ENCODE data around the gene MAML2. TPM values are rescaled to one million over a fixed set of nuclear protein-coding genes. Genes with fewer than 3 reads are reported as not detected.

MAML2 gene
- total RNA-seq, 1 experiment from 2014 or later, result 22.7 TPM

DNA sequence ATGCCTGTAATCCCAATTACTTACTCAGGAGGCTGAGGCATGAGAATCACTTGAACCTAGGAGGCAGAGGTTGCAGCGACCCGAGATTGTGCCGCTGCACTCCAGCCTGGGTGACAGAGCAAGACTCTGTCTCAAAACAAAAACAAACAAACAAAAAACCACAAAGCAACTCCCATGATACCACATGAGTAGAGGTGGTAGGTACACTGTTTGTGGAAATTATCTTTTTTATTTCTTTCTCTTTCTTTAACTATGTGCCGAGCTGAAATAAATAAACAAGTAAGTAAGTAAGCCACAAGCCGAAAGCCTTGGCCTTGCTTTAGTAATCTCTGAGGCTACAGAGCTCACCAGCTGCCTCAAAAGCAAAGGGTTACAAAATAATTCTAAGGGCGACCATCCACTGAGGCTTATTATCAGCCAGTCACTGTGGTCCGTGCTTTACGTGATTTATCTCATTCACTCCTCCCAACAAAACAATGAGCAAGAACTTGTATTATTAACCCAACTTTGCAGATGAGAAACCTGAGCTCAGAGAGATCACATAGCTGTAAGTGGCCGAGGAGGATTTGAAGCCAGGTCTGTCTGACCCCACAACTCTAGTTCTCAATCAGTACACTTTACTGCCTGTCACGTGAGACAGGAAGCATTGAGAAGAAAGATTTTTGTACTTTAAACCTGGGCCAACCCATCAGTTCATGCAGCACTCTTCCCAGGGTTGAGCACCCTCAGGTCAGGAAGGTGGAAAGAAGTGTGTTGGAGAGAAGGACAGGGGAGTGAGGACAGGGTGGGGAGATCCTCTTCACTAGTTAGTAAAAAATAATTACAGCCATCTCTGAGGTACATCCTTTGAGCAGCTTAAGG lies 349.3 kb downstream of the MAML2 start:
- no peak for DNase-seq
- intact Hi-C loops (cut with micrococcal nuclease; ENCODE audit: unreplicated experiment), result no loop called here
- CTCF ChIA-PET, result no interaction called here
- BruUV-seq (replicated peaks), result no TSS peak
- Mint-ChIP-seq H3K4me3 (ENCODE audit: low read depth, unreplicated experiment) (no peak overlapping the region), H3K27ac (ENCODE audit: unreplicated experiment) (peak overlapping the region; percentile 5), H3K36me3 (ENCODE audit: insufficient read depth, unreplicated experiment) (peaks cover 10% of the 10 kb centered on the region), H3K27me3 (ENCODE audit: unreplicated experiment) (no peaks in the 10 kb centered on the region), H3K9me3 (ENCODE audit: low read depth, unreplicated experiment) (no peaks in the 10 kb centered on the region), H3K4me1 (ENCODE audit: low read depth, unreplicated experiment) (peaks cover 34% of the 10 kb centered on the region)
- TF ChIP-seq, protein P1, sequence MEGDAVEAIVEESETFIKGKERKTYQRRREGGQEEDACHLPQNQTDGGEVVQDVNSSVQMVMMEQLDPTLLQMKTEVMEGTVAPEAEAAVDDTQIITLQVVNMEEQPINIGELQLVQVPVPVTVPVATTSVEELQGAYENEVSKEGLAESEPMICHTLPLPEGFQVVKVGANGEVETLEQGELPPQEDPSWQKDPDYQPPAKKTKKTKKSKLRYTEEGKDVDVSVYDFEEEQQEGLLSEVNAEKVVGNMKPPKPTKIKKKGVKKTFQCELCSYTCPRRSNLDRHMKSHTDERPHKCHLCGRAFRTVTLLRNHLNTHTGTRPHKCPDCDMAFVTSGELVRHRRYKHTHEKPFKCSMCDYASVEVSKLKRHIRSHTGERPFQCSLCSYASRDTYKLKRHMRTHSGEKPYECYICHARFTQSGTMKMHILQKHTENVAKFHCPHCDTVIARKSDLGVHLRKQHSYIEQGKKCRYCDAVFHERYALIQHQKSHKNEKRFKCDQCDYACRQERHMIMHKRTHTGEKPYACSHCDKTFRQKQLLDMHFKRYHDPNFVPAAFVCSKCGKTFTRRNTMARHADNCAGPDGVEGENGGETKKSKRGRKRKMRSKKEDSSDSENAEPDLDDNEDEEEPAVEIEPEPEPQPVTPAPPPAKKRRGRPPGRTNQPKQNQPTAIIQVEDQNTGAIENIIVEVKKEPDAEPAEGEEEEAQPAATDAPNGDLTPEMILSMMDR (IDR thresholded peaks at IDR 0.05; ENCODE audit: unreplicated experiment), result no peak

DNA sequence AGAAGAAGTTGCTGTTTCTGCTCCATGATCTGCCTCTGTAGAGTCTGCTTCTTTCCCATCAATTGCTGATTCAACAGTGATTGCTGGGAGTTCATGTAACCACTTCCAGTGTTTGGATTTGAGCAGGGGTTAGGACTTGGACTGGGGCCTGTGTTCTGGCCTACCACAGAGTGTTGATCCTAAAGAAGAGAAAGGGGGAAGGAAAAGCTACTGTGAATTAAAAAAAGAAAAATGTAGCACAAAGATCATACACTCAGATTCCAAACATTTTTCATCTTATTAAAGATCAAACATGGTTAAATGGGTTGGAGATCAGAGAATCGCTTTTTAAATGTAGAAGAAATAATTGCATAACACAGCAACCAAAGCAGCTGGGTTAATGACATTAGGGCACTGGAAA lies 351.4 kb downstream of the MAML2 start:
- Mint-ChIP-seq H3K27ac (ENCODE audit: unreplicated experiment) (peak overlapping the region; percentile 89), H3K4me3 (ENCODE audit: low read depth, unreplicated experiment) (peak overlapping the region; percentile 26), H3K27me3 (ENCODE audit: unreplicated experiment) (no peaks in the 10 kb centered on the region), H3K36me3 (ENCODE audit: insufficient read depth, unreplicated experiment) (peaks cover 14% of the 10 kb centered on the region), H3K9me3 (ENCODE audit: low read depth, unreplicated experiment) (no peaks in the 10 kb centered on the region), H3K4me1 (ENCODE audit: low read depth, unreplicated experiment) (peaks cover 34% of the 10 kb centered on the region)
- intact Hi-C loops (cut with micrococcal nuclease; ENCODE audit: unreplicated experiment), result loop anchor here (2.0 kb wide), 1 partner anchor 15 kb away; no protein-coding TSS in a partner anchor
- CTCF ChIA-PET, result no interaction called here
- BruUV-seq (replicated peaks), result no TSS peak
- DNase-seq, result no peak
- TF ChIP-seq, protein P1 (IDR thresholded peaks at IDR 0.05; ENCODE audit: unreplicated experiment), result no peak

DNA sequence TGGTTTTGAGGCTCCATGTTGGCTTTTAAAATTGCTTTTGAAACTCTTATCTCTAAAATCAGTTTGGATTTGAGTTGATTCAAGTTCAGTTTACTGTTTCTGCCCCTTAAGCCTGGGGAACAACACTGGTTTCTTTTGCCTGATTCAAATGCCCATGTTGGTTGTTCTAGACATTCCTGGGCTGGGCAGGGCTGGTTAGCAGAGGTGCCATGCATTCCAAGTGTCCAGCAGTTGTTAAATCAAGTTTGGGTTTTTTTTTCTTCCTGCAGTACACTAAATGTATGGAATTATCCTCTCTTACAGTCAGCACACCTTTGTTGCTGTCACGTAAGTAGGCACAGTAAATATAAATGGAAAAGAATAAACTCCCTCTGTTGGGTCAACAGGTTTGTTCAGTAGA lies 351.9 kb downstream of the MAML2 start:
- CTCF ChIA-PET, result no interaction called here
- intact Hi-C loops (cut with micrococcal nuclease; ENCODE audit: unreplicated experiment), result loop anchor here (2.0 kb wide), 1 partner anchor 14 kb away; no protein-coding TSS in a partner anchor
- Mint-ChIP-seq H3K9me3 (ENCODE audit: low read depth, unreplicated experiment) (no peaks in the 10 kb centered on the region), H3K4me1 (ENCODE audit: low read depth, unreplicated experiment) (peaks cover 34% of the 10 kb centered on the region), H3K27ac (ENCODE audit: unreplicated experiment) (peak overlapping the region; percentile 89), H3K27me3 (ENCODE audit: unreplicated experiment) (no peaks in the 10 kb centered on the region), H3K4me3 (ENCODE audit: low read depth, unreplicated experiment) (peak overlapping the region; percentile 26), H3K36me3 (ENCODE audit: insufficient read depth, unreplicated experiment) (peaks cover 14% of the 10 kb centered on the region)
- BruUV-seq (replicated peaks), result no TSS peak
- TF ChIP-seq, protein P1 (IDR thresholded peaks at IDR 0.05; ENCODE audit: unreplicated experiment), result no peak
- peak; percentile 54 for DNase-seq

DNA sequence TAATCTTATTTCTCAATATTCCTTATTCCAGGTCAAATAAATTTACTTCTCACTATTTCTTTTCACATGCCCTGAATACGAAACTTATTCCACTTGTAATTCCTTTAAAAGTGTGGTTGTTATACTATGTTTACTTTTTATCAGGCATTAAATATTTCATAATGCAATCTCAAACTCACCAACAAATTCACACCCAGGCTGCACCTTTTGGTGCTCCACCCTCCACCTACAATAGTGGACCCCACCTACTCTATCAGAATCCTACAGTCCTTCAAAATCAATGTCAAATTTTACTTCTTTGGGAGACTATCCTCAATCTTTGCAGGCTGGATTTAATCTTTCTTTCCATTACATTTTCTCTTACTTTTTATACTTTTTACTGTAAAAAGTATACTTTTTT lies 353.2 kb downstream of the MAML2 start:
- intact Hi-C loops (cut with micrococcal nuclease; ENCODE audit: unreplicated experiment), result loop anchor here (2.0 kb wide), 1 partner anchor 13 kb away; no protein-coding TSS in a partner anchor
- H3K9me3 Mint-ChIP-seq (ENCODE audit: low read depth, unreplicated experiment), result no peaks in the 10 kb centered on the region
- H3K27me3 Mint-ChIP-seq (ENCODE audit: unreplicated experiment), result no peaks in the 10 kb centered on the region
- BruUV-seq (replicated peaks), result no TSS peak
- no peak for DNase-seq
- no peak overlapping the region for H3K27ac Mint-ChIP-seq (ENCODE audit: unreplicated experiment)
- peaks cover 17% of the 10 kb centered on the region for H3K36me3 Mint-ChIP-seq (ENCODE audit: insufficient read depth, unreplicated experiment)
- TF ChIP-seq, protein P1 (IDR thresholded peaks at IDR 0.05; ENCODE audit: unreplicated experiment), result no peak
- no peak overlapping the region for H3K4me3 Mint-ChIP-seq (ENCODE audit: low read depth, unreplicated experiment)
- CTCF ChIA-PET, result no interaction called here
- peaks cover 38% of the 10 kb centered on the region for H3K4me1 Mint-ChIP-seq (ENCODE audit: low read depth, unreplicated experiment)

Data from Calu3 (cell line).